ENCODE data around the gene ARL15. TPM values are rescaled to one million over a fixed set of nuclear protein-coding genes. Genes with fewer than 3 reads are reported as not detected.

ARL15 gene
- total RNA-seq, 1 donor from 2014 or later, result 28.9 TPM

DNA sequence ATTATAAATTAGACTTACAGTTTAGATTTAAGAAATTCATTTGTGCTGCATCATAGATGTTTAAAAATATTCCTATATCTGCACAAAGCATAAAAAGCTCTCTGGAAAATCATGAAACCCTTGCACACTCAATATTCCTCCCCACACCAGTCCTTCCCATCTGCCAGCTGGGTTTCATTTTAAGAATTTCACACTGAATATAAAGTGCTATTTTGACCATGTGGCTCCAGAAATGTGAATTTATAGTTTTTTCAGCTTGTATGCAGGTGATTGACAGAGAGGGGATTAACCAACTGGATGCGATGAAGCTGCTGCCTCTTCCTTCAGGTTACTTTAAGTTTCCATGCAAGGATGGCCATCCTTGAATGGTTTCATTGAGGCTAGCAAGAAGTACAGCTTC is 403.6 kb downstream of the ARL15 start:
- DNase-seq (ENCODE audit: low spot score, unreplicated experiment), result no peak
- H3K9me3 Mint-ChIP-seq (ENCODE audit: low read depth), result no peaks in the 10 kb centered on the region

DNA sequence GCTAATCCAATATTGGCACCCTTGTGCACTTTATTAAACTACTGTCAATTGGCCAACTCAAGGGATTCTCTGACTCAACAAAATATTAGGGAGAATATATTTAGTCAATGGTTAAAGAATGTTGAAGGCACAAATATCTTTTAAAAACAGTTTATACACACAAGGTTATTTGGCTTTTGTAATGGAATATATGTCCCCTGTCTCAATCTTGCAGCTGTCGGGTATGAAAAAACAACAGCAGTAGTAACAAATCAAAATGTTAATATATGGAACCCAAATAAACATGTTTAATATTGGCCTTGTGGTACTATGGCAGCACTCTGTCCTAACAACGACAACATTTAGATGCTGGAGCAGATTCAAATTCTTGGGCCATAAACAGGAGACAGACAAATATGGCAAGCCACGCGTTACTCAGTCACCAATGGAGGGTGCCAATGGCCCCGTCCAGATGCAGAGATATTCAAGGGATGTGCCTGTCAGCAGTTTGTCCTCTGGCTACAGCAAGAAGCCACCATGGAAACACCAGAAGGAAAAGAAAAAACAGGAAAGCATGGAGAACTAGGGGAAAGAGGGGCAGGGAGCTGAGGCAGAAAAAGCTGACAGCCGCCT is 408.0 kb downstream of the ARL15 start:
- peaks cover 4% of the 10 kb centered on the region for H3K9me3 Mint-ChIP-seq (ENCODE audit: low read depth)
- no peak for DNase-seq (ENCODE audit: low spot score, unreplicated experiment)
- H3K4me3 Mint-ChIP-seq (ENCODE audit: low read depth), result no peak overlapping the region
- no peak overlapping the region for H3K27ac Mint-ChIP-seq
- H3K36me3 Mint-ChIP-seq (ENCODE audit: insufficient read depth), result peaks cover 1% of the 10 kb centered on the region
- no peaks in the 10 kb centered on the region for H3K4me1 Mint-ChIP-seq (ENCODE audit: low read depth)
- no peak for TF ChIP-seq CTCF (IDR thresholded peaks at IDR 0.05; ENCODE audit: unreplicated experiment)
- H3K27me3 Mint-ChIP-seq, result no peaks in the 10 kb centered on the region

More for the DNA sequence above, 403.6 kb downstream of the ARL15 start:
- no peak overlapping the region for H3K4me3 Mint-ChIP-seq (ENCODE audit: low read depth)
- no peaks in the 10 kb centered on the region for H3K4me1 Mint-ChIP-seq (ENCODE audit: low read depth)
- TF ChIP-seq CTCF (IDR thresholded peaks at IDR 0.05; ENCODE audit: unreplicated experiment), result no peak
- H3K27ac Mint-ChIP-seq, result no peak overlapping the region
- H3K27me3 Mint-ChIP-seq, result no peaks in the 10 kb centered on the region
- peaks cover 1% of the 10 kb centered on the region for H3K36me3 Mint-ChIP-seq (ENCODE audit: insufficient read depth)

DNA sequence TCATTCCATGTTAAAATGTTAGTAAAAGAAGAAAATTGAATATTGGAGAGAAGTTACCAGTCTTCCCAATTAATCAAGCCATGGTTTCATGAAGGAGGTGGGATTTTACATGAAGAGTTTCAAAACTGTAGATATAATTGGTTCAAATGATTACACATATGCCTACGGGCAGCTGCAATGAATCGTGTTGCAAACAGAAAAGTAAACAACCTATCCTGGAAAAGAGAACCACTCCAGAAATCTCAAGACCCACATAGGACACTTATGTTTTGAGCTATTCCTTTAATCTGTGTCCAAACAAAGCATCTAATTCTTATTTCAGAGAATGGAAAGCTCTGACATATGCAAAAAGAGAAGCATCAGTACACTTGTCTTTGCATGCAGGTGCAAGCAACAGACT is 409.7 kb downstream of the ARL15 start:
- Mint-ChIP-seq H3K36me3 (ENCODE audit: insufficient read depth) (peaks cover 1% of the 10 kb centered on the region), H3K27ac (no peak overlapping the region), H3K9me3 (ENCODE audit: low read depth) (peaks cover 4% of the 10 kb centered on the region), H3K4me3 (ENCODE audit: low read depth) (no peak overlapping the region), H3K27me3 (no peaks in the 10 kb centered on the region), H3K4me1 (ENCODE audit: low read depth) (no peaks in the 10 kb centered on the region)
- TF ChIP-seq CTCF (IDR thresholded peaks at IDR 0.05; ENCODE audit: unreplicated experiment), result no peak
- DNase-seq (ENCODE audit: low spot score, unreplicated experiment), result no peak

DNA sequence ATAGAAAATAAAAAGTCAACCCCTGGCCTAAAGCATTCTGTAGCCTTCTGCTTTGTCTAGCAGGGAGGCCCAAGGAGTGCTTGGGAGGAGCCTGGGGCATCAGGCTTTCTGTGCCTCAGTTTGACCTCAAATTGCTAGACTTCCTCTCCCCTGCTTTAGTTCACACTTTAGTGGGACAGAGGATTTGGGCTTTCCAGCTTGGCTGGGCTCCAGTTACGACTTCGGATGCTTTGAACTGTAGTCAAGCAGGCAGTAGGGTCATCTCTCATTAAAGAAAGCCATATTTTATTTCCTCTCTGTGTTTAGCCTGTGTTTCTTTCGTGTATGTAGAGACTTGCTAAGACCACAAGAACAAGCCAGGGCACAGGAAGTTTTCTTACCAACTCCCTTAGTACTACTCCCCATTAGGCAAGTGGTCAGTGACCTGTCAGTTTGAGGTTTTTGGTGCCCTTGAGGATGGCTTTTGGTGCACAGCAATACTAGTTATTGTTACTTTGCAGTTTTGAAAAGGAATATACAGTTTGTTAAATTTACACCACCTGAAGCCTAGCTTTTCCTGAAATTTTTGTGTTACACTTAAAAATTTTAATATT is 415.2 kb downstream of the ARL15 start:
- TF ChIP-seq CTCF (IDR thresholded peaks at IDR 0.05; ENCODE audit: unreplicated experiment), result no peak
- Mint-ChIP-seq H3K4me1 (ENCODE audit: low read depth) (no peaks in the 10 kb centered on the region), H3K4me3 (ENCODE audit: low read depth) (no peak overlapping the region), H3K27ac (no peak overlapping the region), H3K36me3 (ENCODE audit: insufficient read depth) (peaks cover 1% of the 10 kb centered on the region), H3K27me3 (no peaks in the 10 kb centered on the region), H3K9me3 (ENCODE audit: low read depth) (peaks cover 4% of the 10 kb centered on the region)
- no peak for DNase-seq (ENCODE audit: low spot score, unreplicated experiment)

- Mint-ChIP-seq H3K27me3 (no peaks in the 10 kb centered on the region), H3K36me3 (ENCODE audit: insufficient read depth) (peaks cover 1% of the 10 kb centered on the region), H3K27ac (no peak overlapping the region), H3K4me3 (ENCODE audit: low read depth) (no peak overlapping the region), H3K9me3 (ENCODE audit: low read depth) (peaks cover 4% of the 10 kb centered on the region), H3K4me1 (ENCODE audit: low read depth) (no peaks in the 10 kb centered on the region)
- TF ChIP-seq CTCF (IDR thresholded peaks at IDR 0.05; ENCODE audit: unreplicated experiment), result no peak
- DNase-seq (ENCODE audit: low spot score, unreplicated experiment), result no peak
Measured at GRCh38 chr5:53893626-53894025, 416.7 kb downstream of the ARL15 start.
